ENCODE results near the gene ZNF699. TPM values are rescaled to one million over a fixed set of nuclear protein-coding genes. Genes with fewer than 3 reads are reported as not detected.

Gene ZNF699
- total RNA-seq, 6 experiments from 2014 or later: 0.48 to 7.8 (median 2.3) TPM

- H3K4me1 ChIP-seq: no peaks in the 10 kb centered on the region
- TF ChIP-seq CTCF (IDR thresholded peaks at IDR 0.05) (no peak), POLR2A (IDR thresholded peaks at IDR 0.05) (no peak)
- peaks cover 0 to 56% (median 16%) of the 10 kb centered on the region in 4 donors for H3K9me3 ChIP-seq
- peaks cover 0 to 2% (median 0%) of the 10 kb centered on the region in 4 donors for H3K36me3 ChIP-seq
- intact Hi-C loops (cut with DNase I): no loop called here
- H3K4me3 ChIP-seq: no peak overlapping the region
- no peak for DNase-seq
- no peaks in the 10 kb centered on the region for H3K27me3 ChIP-seq
- H3K27ac ChIP-seq: no peak overlapping the region
- ATAC-seq: no peak
- 95% methylated on average over 22 of the region's 22 CpGs for WGBS (ENCODE audit: insufficient coverage, low coverage, low lambda C conversion rate, missing lambda C conversion rate)
Measured at GRCh38 chr19:9348671-9349070, 39.0 kb upstream of the ZNF699 start.

GRCh38 chr19:9348253-9348652 lies 38.6 kb upstream of the ZNF699 start:
- peaks cover 0 to 60% (median 18%) of the 10 kb centered on the region in 4 donors for H3K9me3 ChIP-seq
- WGBS (ENCODE audit: insufficient coverage, low coverage, low lambda C conversion rate, missing lambda C conversion rate): 90% methylated on average over 3 of the region's 3 CpGs
- ATAC-seq (no peak), DNase-seq (no peak)
- no peak overlapping the region for H3K27ac ChIP-seq
- intact Hi-C loops (cut with DNase I): no loop called here
- no peaks in the 10 kb centered on the region for H3K4me1 ChIP-seq
- peaks cover 0 to 2% (median 0%) of the 10 kb centered on the region in 4 donors for H3K36me3 ChIP-seq
- H3K4me3 ChIP-seq: no peak overlapping the region
- no peaks in the 10 kb centered on the region for H3K27me3 ChIP-seq
- TF ChIP-seq POLR2A (IDR thresholded peaks at IDR 0.05) (no peak), CTCF (IDR thresholded peaks at IDR 0.05) (no peak)

GRCh38 chr19:9345005-9345404 lies 35.4 kb upstream of the ZNF699 start:
- ATAC-seq (no peak), DNase-seq (no peak)
- H3K36me3 ChIP-seq: peaks cover 0 to 22% (median 7%) of the 10 kb centered on the region in 4 donors
- no peak overlapping the region for H3K27ac ChIP-seq
- WGBS (ENCODE audit: insufficient coverage, low coverage, low lambda C conversion rate, missing lambda C conversion rate): 83% methylated on average over 2 of the region's 2 CpGs
- intact Hi-C loops (cut with DNase I): no loop called here
- peaks cover 0 to 79% (median 29%) of the 10 kb centered on the region in 4 donors for H3K9me3 ChIP-seq
- TF ChIP-seq POLR2A (IDR thresholded peaks at IDR 0.05) (no peak), CTCF (IDR thresholded peaks at IDR 0.05) (no peak)
- no peak overlapping the region for H3K4me3 ChIP-seq
- no peaks in the 10 kb centered on the region for H3K27me3 ChIP-seq
- no peaks in the 10 kb centered on the region for H3K4me1 ChIP-seq

GRCh38 chr19:9342610-9343304 lies 33.1 kb upstream of the ZNF699 start:
- peaks cover 0 to 81% (median 26%) of the 10 kb centered on the region in 4 donors for H3K9me3 ChIP-seq
- H3K36me3 ChIP-seq: peaks cover 0 to 26% (median 7%) of the 10 kb centered on the region in 4 donors
- 97% methylated on average over 6 of the region's 6 CpGs for WGBS (ENCODE audit: insufficient coverage, low coverage, low lambda C conversion rate, missing lambda C conversion rate)

More at GRCh38 chr19:9342610-9343304, 33.1 kb upstream of the ZNF699 start:
- no peak for DNase-seq
- ATAC-seq: no peak
- H3K4me3 ChIP-seq: no peak overlapping the region
- TF ChIP-seq CTCF (IDR thresholded peaks at IDR 0.05) (no peak), POLR2A (IDR thresholded peaks at IDR 0.05) (no peak)
- intact Hi-C loops (cut with DNase I): no loop called here
- no peak overlapping the region for H3K27ac ChIP-seq
- no peaks in the 10 kb centered on the region for H3K27me3 ChIP-seq
- no peaks in the 10 kb centered on the region for H3K4me1 ChIP-seq
